GM18861 (cell line): ENCODE results near the gene OGFRL1.
"Not testable (repeated sequence)": the region's sequence is repeated elsewhere in the genome, so short reads cannot be mapped to it uniquely, and the experiment has no call there.

Experiments
- ATAC-seq: cut with Tn5 transposase; IDR thresholded peaks from one replicate; pipeline ENCODE4 v1.9.1; 2021; ENCODE audit not compliant: unreplicated experiment

OGFRL1 gene

DNA sequence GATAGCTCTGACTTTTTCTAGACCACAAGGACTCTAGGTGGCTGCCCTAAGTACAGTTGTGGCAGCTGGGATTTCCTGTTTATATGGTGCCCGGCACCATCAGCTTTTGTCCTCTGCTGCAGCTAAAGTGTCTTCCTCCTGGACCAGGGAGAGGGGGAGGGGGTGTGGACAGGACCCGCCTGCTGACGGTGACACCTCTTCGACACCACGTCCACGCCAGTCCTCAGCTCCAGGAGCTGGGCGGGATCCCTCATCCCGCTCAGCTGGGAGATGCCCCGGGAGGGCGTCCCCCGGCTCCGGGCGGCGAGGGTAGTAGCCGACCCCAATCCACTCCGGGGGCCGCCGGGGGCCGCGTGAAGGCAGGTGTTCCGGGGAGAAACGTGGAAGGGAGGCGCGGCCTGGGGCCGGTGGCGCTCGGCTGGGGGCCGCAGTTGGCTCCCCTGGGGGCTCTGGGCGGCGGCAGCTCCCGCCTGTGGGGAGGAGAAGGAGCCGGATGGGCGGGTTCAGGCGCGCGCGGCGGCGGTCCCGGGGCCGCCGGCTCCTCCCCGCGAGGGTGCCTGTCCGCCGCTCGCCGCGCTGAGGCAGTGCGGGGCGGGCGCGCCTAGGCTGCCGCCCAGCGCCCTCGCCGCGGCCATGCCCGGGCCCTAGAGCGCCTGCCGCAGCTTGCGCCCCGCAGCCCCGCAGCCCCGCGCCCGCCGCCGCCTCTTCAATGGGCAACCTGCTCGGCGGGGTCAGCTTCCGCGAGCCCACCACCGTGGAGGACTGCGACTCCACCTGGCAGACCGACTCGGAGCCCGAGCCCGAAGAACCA, at the start of gene OGFRL1:
TSS of gene OGFRL1 (plus strand) at position 584 of the 811 bp plus-strand sequence. CDS start at position 710, 126 bp downstream.
- peak; percentile 63 for ATAC-seq

DNA sequence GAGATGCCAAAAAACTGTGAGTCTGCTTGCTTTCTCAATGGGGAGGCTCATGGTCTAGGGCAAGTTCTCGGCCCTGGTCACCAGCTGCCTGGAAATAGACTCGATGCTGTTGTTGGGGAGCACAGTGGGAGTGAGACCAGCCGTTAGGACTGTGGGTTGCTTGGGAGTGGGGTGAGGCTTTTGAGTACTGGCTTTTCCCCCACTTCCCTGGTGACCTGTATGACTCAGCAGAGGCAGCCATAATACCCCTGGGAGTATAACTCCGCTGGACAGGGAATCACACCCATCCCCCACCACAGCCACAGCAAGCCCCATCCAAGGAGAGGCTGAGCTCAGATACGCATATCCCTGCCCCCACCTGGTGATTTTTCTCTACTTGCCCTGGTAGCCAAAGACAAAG, 48.9 kb upstream of the OGFRL1 start:
- ATAC-seq, result no peak

DNA sequence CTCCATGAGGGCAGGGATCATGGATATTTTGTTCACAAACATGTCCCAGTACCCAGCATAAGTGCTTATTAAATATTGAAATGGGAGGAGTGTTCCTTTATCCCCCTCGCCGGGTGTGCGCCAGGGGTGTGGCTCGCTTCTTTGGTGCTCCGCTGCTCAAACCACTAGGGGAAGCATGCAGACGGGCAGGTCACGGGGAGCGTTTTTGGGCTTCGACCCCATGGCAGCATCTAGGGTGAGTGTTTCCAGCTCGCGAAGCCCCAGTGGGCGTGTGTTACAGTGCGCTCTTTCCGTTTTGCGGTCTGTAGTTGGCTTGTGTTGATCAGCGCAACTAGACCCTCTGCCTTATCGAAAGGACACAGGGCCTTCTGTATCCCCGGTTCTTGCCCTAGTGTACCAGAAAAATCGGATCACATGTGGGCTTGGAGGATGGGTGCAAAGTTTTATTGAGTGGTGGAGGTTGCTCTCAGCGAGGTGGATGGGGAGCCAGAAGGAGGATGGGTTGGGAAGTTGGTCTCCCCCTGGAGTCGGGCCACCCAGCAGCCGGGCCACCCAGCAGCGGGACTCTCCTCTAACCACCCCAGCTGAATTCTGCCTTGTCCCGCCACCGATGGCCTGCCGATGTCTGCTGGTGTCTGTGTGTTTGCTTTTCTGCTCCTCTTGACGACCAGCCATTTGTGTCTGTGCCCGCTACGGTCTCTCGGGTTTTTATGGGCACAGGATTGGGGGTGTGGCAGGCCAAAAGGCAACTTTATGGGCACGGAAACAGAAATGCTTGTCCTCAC, 43.2 kb upstream of the OGFRL1 start:
- no peak for ATAC-seq

DNA sequence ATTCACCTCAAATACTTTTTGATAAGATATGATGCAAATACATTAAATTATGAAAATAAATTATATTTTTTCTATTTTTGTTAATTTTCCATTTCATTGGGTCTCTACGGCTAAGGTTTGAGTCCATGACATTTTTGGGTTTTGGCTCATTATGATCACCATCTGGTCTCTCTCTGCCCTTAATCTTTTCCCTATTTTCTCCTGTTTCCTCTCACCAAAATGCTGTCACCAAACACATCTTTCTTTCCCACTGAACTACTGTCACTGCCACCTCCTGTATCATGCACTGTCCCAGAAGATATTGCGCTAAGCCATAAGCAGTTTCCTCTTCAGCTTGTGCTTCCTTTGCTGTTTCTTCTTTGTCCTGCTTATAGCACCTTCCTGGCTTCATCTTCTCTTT, 42.0 kb upstream of the OGFRL1 start:
- ATAC-seq, result no peak

DNA sequence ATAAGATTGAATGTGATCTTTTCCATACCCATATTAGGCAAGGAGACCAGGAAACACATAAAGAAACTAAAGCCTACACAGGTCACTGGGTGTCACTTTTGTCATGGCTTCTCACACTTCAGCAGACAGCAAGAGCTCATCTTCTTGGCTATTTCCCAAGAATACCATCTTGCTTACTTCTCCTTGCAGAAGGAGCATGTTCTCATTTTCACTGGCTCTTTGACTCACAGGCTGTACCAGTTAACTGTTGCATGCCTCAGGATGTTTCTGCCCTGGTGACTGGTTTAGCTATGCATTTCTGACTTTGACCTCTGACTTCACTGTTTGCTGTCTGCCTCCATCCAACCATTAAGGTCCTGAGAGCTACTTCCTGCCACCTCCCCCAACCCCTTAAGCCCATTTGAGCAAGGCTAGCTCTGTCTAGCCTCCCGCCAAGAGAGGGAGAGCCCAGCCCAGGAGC, 40.3 kb upstream of the OGFRL1 start:
- ATAC-seq, result peak; percentile 90

DNA sequence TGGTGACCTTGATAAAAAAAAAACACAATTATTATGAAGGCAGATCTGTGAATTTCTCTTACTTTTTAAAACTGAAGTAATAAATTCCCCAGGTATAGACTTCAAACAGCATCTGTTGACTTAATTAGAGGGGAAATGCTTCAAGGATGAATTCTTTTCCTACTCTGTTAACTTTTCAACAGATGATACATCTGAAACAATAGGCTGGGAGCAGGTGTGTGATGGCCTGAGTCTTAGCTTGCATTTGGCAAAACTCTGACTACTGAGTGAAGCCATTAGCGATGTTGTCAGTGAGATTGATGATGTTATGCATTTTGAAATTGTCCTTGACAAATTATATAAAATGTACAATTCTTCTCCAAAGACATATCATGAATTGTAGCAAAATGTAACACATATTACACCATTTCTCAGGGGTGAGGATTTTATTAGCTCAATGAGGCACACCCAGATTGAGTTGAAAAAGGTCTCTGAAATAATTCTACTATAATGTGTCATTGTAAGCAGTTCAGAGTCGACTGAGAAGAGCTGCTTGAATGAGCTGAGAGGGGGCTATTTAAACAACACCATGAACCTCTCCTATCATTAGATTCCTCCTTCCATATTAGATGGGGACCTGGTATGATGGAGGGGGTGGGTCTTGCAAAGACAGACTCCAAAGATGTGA, 39.6 kb upstream of the OGFRL1 start:
- no peak for ATAC-seq

DNA sequence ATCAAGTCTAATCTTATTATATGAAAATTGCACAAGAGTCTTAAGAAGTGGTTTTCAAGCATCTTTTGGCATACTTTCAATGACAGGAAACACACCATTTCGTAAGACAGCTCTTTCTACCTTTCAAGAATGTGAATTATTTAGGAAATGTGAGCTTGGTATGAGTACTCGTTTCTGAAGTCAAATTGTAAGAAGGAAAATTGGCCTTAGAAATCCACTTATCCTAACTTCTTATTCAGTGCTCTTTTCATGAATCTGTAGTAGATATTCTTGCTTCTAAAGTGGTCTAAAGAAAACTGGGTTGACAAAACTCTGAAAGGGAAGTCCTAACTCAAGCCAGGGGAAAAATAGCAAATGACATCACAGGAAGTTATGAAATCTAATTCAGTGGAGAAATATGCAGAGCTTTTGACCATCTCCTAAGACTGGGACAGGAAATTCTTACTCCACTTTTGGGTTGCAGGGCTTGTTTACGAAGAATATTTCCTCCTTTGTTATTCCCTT, 38.5 kb upstream of the OGFRL1 start:
- no peak for ATAC-seq

DNA sequence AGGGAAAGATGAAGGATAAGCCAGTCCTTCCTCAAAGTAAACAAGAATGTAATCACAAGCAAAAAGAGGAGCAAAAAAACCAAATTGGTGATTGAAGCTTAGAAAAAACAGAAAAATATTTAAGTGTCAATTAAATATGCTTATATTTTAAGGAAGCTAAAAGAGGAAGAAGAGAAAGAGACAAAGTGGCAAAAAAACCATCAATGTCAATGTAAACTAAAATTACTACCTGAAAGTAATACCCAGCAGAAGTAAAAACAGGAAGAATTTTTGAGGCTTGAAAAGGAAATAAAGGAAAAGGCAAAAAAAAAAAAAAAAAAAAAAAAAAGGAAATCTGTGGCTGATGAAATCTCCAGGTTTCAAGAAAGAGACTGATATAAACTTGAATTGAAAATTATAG, 36.2 kb upstream of the OGFRL1 start:
- no peak for ATAC-seq

DNA sequence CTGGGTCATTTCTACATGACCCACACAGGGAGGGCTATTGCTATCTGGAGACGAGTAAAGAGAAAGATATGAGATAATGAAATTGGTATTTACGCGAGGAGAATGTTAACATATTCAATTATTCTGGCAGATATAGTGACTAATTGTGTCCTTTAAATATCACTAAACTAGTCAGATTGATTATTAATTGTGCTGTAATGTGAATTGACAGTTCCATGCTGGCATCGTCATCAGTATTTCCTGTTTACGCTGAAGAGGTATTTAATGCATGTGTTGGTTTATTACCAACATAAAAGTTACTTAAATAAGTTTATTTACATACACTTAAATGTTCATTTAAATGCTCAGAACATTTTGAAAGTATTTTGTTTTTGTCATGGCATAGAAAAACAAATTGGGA, 35.7 kb upstream of the OGFRL1 start:
- no peak for ATAC-seq

DNA sequence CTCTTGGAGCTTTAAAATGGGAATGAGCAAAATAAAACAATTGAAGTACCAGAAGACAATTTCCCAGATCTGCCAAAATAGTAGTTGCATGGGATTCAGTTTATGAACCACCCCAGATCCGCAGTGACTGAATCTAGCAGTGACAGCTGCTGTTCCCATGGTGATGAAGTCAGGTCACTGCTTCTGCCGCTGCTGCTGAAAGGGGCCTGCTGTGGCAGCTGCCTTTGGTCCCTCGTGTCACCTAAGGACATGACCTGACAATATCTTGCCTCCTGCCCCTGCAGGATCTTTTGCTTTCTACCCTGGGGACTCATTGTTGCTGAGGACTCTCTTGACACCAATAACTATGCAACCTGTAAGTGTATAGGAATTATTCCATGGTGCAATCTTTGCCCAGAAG, 34.3 kb upstream of the OGFRL1 start:
- no peak for ATAC-seq

DNA sequence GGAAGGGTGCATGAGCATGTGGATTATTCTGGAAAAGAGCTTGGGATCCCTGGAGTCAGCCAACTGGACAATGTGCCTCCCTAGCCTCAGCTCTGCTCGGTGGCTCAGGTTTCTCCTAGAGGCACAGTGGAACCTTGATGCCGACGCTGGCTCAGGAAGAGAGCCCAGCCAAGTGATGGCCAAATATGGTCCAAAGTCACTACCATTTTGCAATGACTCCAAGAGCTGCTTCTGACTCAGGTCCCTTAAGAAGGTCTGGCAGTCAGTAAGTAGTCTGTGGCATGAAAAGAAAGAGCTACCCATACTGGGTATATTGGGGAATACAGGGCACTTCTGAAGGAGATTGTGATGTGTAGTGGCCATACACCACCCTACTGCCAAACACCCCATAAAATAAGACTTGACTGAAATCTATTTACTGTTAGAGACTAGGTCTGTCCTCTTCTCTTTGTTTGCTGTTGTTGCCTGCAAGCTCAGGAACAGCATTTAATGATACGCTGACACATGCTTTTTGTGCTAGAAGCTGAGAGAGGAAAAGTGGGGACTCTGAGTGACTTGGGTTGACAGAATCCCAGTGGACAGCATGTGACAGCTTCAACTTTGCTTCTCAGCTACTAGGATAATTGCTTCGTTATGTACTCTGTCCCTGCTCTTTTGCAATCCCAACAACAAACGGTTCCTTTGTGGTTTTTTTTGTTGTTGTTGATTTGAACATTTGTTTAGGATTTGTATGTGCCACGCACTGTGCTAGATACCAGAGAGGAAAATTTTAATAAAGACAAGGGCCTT, 30.3 kb upstream of the OGFRL1 start:
- ATAC-seq, result no peak

DNA sequence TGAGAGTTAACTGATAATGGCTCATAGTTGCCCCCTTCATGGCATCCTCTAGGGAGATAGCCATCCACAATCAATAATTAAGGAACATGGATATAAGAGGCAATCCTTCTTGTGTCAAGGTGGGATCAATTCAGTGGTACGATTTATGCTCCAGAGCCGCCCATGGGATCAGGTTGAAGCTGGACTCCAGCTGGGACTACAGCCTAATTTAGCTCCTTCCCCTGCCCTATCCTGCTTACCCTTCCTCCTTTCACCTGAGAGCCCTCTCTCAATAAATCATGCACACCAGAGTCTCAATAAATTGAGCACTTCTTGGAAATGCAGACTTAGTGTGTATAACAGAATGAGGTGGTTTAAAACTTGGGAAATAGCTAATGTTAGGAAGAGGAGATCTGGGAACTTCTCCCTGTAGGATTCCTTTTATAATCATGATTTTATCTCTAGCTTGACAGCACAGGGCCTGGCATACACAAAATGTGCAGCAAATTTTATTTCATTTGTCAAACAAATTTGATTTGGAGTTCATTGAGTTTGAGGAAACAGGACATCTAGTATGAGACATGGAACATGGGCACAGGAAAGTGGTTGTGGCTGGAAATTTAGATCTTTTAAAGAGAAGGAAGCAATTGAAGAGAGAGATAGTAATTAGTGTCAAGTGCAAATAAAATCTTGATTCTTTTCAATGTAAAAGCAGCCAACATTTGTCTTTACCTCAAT, 28.6 kb upstream of the OGFRL1 start:
- no peak for ATAC-seq

DNA sequence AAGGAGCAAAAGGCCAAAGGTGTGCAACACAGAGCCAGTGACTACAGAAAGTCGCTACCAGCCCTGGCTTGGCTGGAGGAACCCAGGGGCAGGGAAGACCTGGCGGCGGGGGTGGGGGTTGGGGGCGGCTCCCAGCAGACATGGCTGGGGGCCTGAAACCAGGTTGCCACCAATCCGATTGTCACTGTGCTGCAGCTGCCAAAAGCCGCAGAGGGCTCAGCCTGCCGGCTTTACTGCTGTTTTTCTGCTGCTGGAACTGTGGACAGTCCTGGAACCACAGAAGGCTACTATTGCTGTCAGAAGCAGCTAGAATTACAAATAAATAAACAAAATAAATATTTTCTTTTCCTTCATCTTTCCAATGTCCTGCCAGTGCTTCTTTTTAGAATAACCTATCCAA, 25.7 kb upstream of the OGFRL1 start:
- ATAC-seq, result no peak

DNA sequence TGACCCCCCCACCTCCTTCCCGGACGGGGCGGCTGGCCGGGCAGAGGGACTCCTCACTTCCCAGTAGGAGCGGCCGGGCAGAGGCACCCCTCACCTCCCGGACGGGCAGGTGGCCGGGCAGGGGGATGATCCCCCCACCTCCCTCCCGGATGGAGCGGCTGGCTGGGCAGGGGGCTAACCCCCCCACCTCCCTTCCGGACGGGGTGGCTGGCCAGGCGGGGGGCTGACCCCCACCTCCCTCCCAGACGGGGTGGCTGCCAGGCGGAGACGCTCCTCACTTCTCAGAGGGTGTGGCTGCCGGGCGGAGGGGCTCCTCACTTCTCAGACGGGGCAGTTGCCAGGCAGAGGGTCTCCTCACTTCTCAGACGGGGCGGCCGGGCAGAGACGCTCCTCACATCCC, 22.2 kb upstream of the OGFRL1 start:
- ATAC-seq, result not testable (repeated sequence)

DNA sequence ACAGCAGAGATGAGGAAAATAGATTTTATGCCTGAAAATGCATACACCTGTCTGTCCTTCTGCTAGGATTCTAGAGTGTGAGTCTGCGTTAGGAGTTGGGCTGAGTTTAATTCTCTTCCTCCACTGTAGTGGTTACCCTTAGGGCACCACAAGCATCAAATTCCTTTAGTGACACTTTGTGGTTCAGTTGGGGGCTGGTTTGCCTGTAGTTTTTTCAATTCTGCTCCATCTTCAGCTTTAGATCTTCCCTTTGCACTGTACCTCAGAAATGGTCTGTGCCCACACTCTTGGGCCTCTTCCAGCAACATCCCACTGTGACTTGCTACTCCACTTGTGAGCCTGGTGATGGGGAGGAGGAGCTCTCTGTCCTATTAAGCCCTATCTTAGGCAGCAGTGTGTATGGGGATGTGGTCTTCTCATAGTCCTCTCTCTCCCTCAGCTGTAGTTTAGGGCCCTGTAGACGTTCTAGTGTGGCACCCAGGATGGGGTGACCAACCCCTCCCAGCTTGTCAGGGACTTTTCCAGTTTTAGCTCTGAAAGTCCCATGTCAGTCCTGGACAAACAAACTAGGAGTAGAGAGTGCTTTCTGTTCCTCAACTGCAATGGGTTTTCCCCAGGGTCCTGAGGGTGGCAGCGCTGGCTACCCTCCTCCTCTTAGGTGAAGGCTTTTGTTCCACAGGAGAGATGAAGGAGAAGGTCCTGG, 19.7 kb upstream of the OGFRL1 start:
- ATAC-seq, result no peak

DNA sequence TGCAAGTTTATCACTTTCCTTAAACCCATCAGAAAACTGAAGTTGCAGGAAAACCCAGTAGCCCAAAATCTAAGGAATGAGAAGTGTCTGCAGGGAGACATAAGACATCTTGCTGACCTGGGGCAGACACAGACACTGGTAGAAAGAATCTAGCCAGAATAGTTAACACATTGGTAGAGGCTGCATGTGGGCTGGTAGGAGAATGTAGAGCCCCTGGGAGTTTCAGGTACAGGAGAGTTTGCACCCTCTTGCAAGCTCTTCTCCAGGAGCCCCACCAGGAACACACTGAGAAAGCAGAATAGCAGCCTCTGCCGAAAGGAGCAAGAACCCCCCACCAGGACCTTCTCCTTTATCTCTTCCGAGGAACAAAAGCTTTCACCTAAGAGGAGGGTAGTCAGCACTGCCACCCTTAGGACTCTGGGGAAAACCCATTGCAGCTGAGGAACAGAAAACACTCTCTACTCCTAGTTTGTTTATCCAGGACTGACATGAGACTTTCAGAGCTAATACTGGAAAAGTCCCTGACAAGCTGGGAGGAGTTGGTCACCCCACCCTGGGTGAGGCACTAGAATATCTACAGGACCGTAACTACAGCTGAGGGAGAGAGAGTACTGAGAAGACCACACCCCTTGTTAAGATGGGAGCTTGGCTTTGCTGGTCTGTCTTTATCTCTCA, 10.5 kb upstream of the OGFRL1 start:
- no peak for ATAC-seq

DNA sequence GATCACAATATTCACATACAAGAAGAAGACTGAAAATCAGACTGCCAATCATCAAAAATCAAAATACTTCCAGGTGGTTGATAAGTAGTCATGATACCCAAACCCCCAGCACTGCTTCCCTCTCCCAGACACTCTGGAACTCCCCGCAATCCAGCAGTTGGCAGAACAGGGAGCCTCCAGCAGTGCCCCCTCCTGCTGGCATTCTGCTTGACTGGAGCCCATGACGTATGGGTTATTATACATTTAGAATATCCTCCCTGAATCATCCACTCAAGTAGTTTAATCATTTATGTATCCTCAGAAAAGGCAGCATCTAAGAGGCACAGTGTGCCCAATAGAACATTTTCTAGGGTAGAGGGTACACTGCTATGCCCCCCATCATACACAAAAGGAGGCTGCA, 9.3 kb upstream of the OGFRL1 start:
- no peak for ATAC-seq

DNA sequence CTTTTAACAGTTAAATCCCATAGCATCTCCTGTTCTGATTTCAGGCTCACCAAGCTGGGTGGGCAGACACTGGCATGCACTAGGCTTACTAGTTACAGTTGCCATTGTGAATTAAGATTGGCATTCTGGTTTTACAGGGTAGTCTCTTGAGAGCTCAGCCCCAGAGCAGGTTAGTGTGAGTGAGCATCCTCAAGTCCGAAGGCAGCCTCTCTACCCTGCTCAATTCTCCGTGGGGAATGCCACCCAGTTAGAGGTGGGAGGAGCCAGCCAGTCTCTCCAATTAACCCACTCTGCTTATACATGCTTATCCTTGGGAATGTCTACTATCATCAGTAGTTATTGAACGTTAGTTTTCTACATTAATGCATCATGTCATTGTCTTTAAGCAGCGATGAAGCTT, 8.9 kb upstream of the OGFRL1 start:
- ATAC-seq, result no peak

DNA sequence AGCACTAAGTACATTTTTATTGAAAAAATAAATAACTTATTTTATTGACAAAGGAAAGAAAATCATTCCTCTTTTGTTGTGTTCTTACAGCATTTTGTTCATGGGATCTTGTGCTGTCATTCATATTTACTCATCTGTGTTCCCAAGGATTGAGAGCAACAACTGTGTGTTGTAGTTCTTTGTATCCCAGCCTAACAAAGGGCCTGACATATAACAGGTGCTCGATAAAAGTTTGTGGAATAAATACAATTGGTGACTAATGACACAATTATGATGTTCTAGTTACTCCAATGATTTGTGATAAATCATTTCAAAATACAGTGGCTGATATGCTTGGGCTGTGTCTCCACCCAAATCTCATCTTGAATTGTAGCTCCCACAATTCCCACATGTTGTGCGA, 7.9 kb upstream of the OGFRL1 start:
- ATAC-seq, result no peak
